Keratinocyte (primary cell): ENCODE data around the gene WDR19. TPM values are rescaled to one million over a fixed set of nuclear protein-coding genes. Genes with fewer than 3 reads are reported as not detected.

ENCODE experiments used
- DNase-seq: peaks from one replicate; pipeline ENCODE4 v3.0.0-alpha.2; 2011; ENCODE audit warnings: low read depth, missing footprints, low spot score
- FAIRE-seq: peaks from 2 replicates; lab custom pipeline; 2011; peaks lifted over from hg19 to GRCh38; lab: Jason Lieb, UNC
- H2AFZ ChIP-seq: 2 replicates; pipeline ENCODE4 v1.6.0; 2012; ENCODE audit warnings: low read length, control low read depth, inconsistent platforms; ENCODE audit not compliant: control insufficient read depth
- H3K27ac ChIP-seq: 2 replicates; pipeline ENCODE4 v1.5.1; 2011; ENCODE audit warnings: low read length; ENCODE audit not compliant: control insufficient read depth, insufficient read depth
- H3K27me3 ChIP-seq: 3 replicates; pipeline ENCODE4 v1.6.0; 2011; ENCODE audit warnings: low read length; ENCODE audit not compliant: control insufficient read depth, insufficient read depth; ENCODE audit errors: extremely low read depth
- H3K36me3 ChIP-seq, 2 experiments: 2 replicates in 1 of 2; 3 replicates in 1 of 2; pipeline ENCODE4 v1.5.1; 2011; ENCODE audit warnings: low read length in 2 of 2, mild to moderate bottlenecking in 1 of 2; ENCODE audit not compliant: control insufficient read depth in 2 of 2, insufficient read depth in 2 of 2; ENCODE audit errors: extremely low read depth in 1 of 2
- H3K4me1 ChIP-seq: 3 replicates; pipeline ENCODE4 v1.5.1; 2011; ENCODE audit warnings: low read length; ENCODE audit not compliant: control insufficient read depth, insufficient read depth; ENCODE audit errors: extremely low read depth
- H3K4me2 ChIP-seq: 3 replicates; pipeline ENCODE4 v1.6.0; 2011; ENCODE audit warnings: low read depth, low read length; ENCODE audit not compliant: control insufficient read depth, insufficient read depth; ENCODE audit errors: extremely low read depth
- H3K4me3 ChIP-seq, 3 experiments: fragments of 200-600 bp in 1 of 3; sonication (generic) in 1 of 3; 2 replicates in 2 of 3; 3 replicates in 1 of 3; pipeline ENCODE4 v1.5.1; 2011 to 2016; ENCODE audit warnings: low read length in 3 of 3, mild to moderate bottlenecking in 3 of 3, control low read depth in 2 of 3, inconsistent platforms in 1 of 3, low read depth in 1 of 3, mixed read lengths in 1 of 3, mixed run types in 1 of 3, moderate library complexity in 1 of 3; ENCODE audit not compliant: control insufficient read depth in 2 of 3, insufficient read depth in 2 of 3; ENCODE audit errors: extremely low read depth in 1 of 3
- H3K79me2 ChIP-seq: 2 replicates; pipeline ENCODE4 v1.6.0; 2012; ENCODE audit warnings: low read length; ENCODE audit not compliant: control insufficient read depth, insufficient read depth
- H3K9ac ChIP-seq: 3 replicates; pipeline ENCODE4 v1.6.0; 2011; ENCODE audit warnings: low read length; ENCODE audit not compliant: control insufficient read depth, insufficient read depth; ENCODE audit errors: extremely low read depth
- H3K9me1 ChIP-seq: 3 replicates; pipeline ENCODE4 v1.6.0; 2011; ENCODE audit warnings: low read length; ENCODE audit not compliant: control insufficient read depth, insufficient read depth; ENCODE audit errors: extremely low read depth
- H3K9me3 ChIP-seq: 2 replicates; pipeline ENCODE4 v1.5.1; 2012; ENCODE audit warnings: low read depth, low read length; ENCODE audit not compliant: control insufficient read depth
- H4K20me1 ChIP-seq: 3 replicates; pipeline ENCODE4 v1.6.0; 2011; ENCODE audit warnings: low read length; ENCODE audit not compliant: control insufficient read depth, insufficient read depth; ENCODE audit errors: extremely low read depth
- EZH2 ChIP-seq: IDR thresholded peaks from one replicate; pipeline ENCODE4 v1.6.1; 2012; ENCODE audit warnings: inconsistent platforms, mild to moderate bottlenecking, low read length, moderate library complexity
- dilution Hi-C: fragments of 300-500 bp; cut with MboI; formaldehyde crosslinking; loops from one replicate; pipeline ENCODE4 v1.7.0; 2020; ENCODE audit warnings: low sequenced_read_pairs; ENCODE audit not compliant: extremely low pct_ligation_motif_present
- polyA plus RNA-seq, 5 experiments: library from polyadenylated mRNA; depleted of rRNA in 3 of 5; stranded (reverse) in 3 of 5; stranded (forward) in 1 of 5; unstranded in 1 of 5; fragments of >200 nt; gene quantifications; 1 replicate in 1 of 5; 2 replicates in 3 of 5; 3 replicates in 1 of 5; pipeline versions ENCODE4 v1.2.1 to v1.2.3, GENCODE V29; 2011 to 2012; ENCODE audit warnings: missing spikeins in 2 of 5, low read depth in 1 of 5, low replicate concordance in 1 of 5
- TF ChIP-seq, protein P1 (sequence below), 3 experiments: IDR thresholded peaks in 1 of 3; conservative IDR thresholded peaks in 1 of 3; optimal IDR thresholded peaks in 1 of 3; 2 replicates in 2 of 3; 3 replicates in 1 of 3; pipeline versions ENCODE3 to v1.5.1; 2011; ENCODE audit warnings: low read length in 3 of 3, mild to moderate bottlenecking in 3 of 3, moderate library complexity in 2 of 3, control low read depth in 1 of 3, inconsistent platforms in 1 of 3; ENCODE audit not compliant: insufficient read depth in 2 of 3; ENCODE audit errors: extremely low read depth in 1 of 3

WDR19 gene
- polyA plus RNA-seq, 1 donor (not counting 4 experiments of a cell fraction or from before 2014, with no cell fraction given): 25.3 TPM

- H3K36me3 ChIP-seq: no peaks in the 10 kb centered on the region
- H3K27ac ChIP-seq: no peak overlapping the region
- TF ChIP-seq EZH2: no peak
- TF ChIP-seq, protein P1, sequence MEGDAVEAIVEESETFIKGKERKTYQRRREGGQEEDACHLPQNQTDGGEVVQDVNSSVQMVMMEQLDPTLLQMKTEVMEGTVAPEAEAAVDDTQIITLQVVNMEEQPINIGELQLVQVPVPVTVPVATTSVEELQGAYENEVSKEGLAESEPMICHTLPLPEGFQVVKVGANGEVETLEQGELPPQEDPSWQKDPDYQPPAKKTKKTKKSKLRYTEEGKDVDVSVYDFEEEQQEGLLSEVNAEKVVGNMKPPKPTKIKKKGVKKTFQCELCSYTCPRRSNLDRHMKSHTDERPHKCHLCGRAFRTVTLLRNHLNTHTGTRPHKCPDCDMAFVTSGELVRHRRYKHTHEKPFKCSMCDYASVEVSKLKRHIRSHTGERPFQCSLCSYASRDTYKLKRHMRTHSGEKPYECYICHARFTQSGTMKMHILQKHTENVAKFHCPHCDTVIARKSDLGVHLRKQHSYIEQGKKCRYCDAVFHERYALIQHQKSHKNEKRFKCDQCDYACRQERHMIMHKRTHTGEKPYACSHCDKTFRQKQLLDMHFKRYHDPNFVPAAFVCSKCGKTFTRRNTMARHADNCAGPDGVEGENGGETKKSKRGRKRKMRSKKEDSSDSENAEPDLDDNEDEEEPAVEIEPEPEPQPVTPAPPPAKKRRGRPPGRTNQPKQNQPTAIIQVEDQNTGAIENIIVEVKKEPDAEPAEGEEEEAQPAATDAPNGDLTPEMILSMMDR (optimal IDR thresholded peaks at IDR 0.05 in 1 of 3, IDR thresholded peaks at IDR 0.05 in 1 of 3, conservative IDR thresholded peaks at IDR 0.05 in 1 of 3; ENCODE audit: extremely low read depth in 1 of 3, insufficient read depth in 2 of 3, low read length in 3 of 3): no peak
- no peak for FAIRE-seq
- H3K9me3 ChIP-seq: no peaks in the 10 kb centered on the region
- no peak overlapping the region for H3K4me2 ChIP-seq
- H3K9me1 ChIP-seq: no peaks in the 10 kb centered on the region
- H3K27me3 ChIP-seq: no peaks in the 10 kb centered on the region
- DNase-seq: no peak
- H2AFZ ChIP-seq: no peak overlapping the region
- no peak overlapping the region for H3K9ac ChIP-seq
- no peaks in the 10 kb centered on the region for H4K20me1 ChIP-seq
- H3K4me3 ChIP-seq: no peak overlapping the region
- H3K79me2 ChIP-seq: no peaks in the 10 kb centered on the region
- dilution Hi-C loops: no loop called here
- H3K4me1 ChIP-seq: no peaks in the 10 kb centered on the region
Observed at GRCh38 chr4:39228377-39228776, 46.0 kb downstream of the WDR19 start.

- TF ChIP-seq EZH2: no peak
- TF ChIP-seq, protein P1 (optimal IDR thresholded peaks at IDR 0.05 in 1 of 3, IDR thresholded peaks at IDR 0.05 in 1 of 3, conservative IDR thresholded peaks at IDR 0.05 in 1 of 3; ENCODE audit: extremely low read depth in 1 of 3, insufficient read depth in 2 of 3, low read length in 3 of 3): no peak
- Histone ChIP-seq H3K27ac (no peak overlapping the region), H3K9me3 (no peaks in the 10 kb centered on the region), H3K27me3 (no peaks in the 10 kb centered on the region), H2AFZ (no peak overlapping the region), H3K4me1 (no peaks in the 10 kb centered on the region), H3K36me3 (no peaks in the 10 kb centered on the region), H3K4me2 (no peak overlapping the region), H4K20me1 (no peaks in the 10 kb centered on the region), H3K4me3 (no peak overlapping the region), H3K9me1 (no peaks in the 10 kb centered on the region), H3K79me2 (no peaks in the 10 kb centered on the region), H3K9ac (no peak overlapping the region)
- FAIRE-seq: no peak
- dilution Hi-C loops: no loop called here
- no peak for DNase-seq
Observed at GRCh38 chr4:39230462-39230861, 48.1 kb downstream of the WDR19 start.
